Psoas muscle (tissue), 8 donors: ENCODE data around the gene SIDT2. TPM values are rescaled to one million over a fixed set of nuclear protein-coding genes. Genes with fewer than 3 reads are reported as not detected.

ENCODE experiments used
- ATAC-seq, 4 donors: fragments of 200-7000 bp; cut with Tn5 transposase; one replicate each; pipeline ENCODE4 v1.9.1; 2020; ENCODE audit warnings: moderate library complexity in 3 of 4, mild to moderate bottlenecking in 2 of 4
- DNase-seq, 2 donors: peaks; one replicate each; pipeline ENCODE4 v3.0.0-alpha.2; 2020
- H3K27ac ChIP-seq: fragments of 200-600 bp; one replicate; pipeline ENCODE4 v1.8.0; 2022
- H3K27me3 ChIP-seq, 3 donors: fragments of 200-600 bp in 1 of 3; one replicate each; pipeline versions ENCODE4 v1.6.1 to v1.8.0; 2013 to 2022; ENCODE audit warnings: low read length in 2 of 3, mild to moderate bottlenecking in 2 of 3, moderate library complexity in 1 of 3; ENCODE audit not compliant: insufficient read depth in 3 of 3
- H3K36me3 ChIP-seq, 2 donors: fragments of 200-600 bp in 1 of 2; one replicate each; pipeline versions ENCODE4 v1.6.1 to v1.8.0; 2013 to 2022; ENCODE audit warnings: low read depth in 1 of 2, mild to moderate bottlenecking in 1 of 2, moderate library complexity in 1 of 2; ENCODE audit not compliant: insufficient read depth in 1 of 2
- H3K4me1 ChIP-seq: fragments of 200-600 bp; one replicate; pipeline ENCODE4 v1.8.0; 2022
- H3K4me3 ChIP-seq: fragments of 200-600 bp; one replicate; pipeline ENCODE4 v1.8.0; 2022; ENCODE audit warnings: mild to moderate bottlenecking
- H3K9me3 ChIP-seq: fragments of 200-600 bp; one replicate; pipeline ENCODE4 v1.8.0; 2022
- WGBS, 3 donors: extraction: QIAGEN DNeasy Blood & Tissue Kit; methylation state at CpG; one replicate each; pipeline versions ENCODE4 v1.1.6 to v1.1.7; 2013; 5-methylcytosine and 5-hydroxymethylcytosine counted together
- intact Hi-C, 2 donors: fragments of 100-400 bp; cut with DNase I; formaldehyde crosslinking; loops; one replicate each; pipeline versions ENCODE4 v1.11.0 to v1.14.2; 2022
- polyA plus RNA-seq, 3 donors: library from polyadenylated mRNA; stranded (reverse); fragments of 200-250 nt; gene quantifications; one replicate each; pipeline ENCODE4 v1.2.3, GENCODE V29; 2013
- total RNA-seq, 4 donors: library from RNA; stranded (reverse); fragmentation: NEBNext Ultra II Directional in 2 of 4; extraction: Animal tissue kit (Norgen Biotek cat#: 25700) in 2 of 4; gene quantifications; one replicate each; pipeline versions ENCODE4 v1.2.1 to v1.2.4, GENCODE V29; 2021 to 2023
- TF ChIP-seq, protein P1 (sequence below): fragments of 200-600 bp; IDR thresholded peaks from one replicate; pipeline ENCODE4 v1.8.0; 2022; ENCODE audit warnings: antibody characterized with exemption
- donor health status: healthy with polysubstance abuse.
- donor health status: DM: no; HTN: no; CAD: no; lungs with moderate emphysema.
- donor health status: Bipolar disorder and iron deficiency.
- donor health status: healthy.
- donor health status: DM: yes; HTN: yes; CAD: no.
- donor health status: DM: no; HTN: no; CAD: no.
- donor health status: DM: no; HTN: no; CAD: no.
- donor health status: DM: yes; HTN: yes; CAD: no.

The SIDT2 gene
- total and polyA plus RNA-seq, 7 donors = 7.1 to 22.8 (median 12.6) TPM

GRCh38 chr11:117183724-117184349, 5.3 kb downstream of the SIDT2 start:
- peak in 1 of 2 donors; percentile 41 for DNase-seq
- no peak for ATAC-seq
- no peaks in the 10 kb centered on the region for H3K27me3 ChIP-seq
- TF ChIP-seq, protein P1, sequence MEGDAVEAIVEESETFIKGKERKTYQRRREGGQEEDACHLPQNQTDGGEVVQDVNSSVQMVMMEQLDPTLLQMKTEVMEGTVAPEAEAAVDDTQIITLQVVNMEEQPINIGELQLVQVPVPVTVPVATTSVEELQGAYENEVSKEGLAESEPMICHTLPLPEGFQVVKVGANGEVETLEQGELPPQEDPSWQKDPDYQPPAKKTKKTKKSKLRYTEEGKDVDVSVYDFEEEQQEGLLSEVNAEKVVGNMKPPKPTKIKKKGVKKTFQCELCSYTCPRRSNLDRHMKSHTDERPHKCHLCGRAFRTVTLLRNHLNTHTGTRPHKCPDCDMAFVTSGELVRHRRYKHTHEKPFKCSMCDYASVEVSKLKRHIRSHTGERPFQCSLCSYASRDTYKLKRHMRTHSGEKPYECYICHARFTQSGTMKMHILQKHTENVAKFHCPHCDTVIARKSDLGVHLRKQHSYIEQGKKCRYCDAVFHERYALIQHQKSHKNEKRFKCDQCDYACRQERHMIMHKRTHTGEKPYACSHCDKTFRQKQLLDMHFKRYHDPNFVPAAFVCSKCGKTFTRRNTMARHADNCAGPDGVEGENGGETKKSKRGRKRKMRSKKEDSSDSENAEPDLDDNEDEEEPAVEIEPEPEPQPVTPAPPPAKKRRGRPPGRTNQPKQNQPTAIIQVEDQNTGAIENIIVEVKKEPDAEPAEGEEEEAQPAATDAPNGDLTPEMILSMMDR = no peak
- WGBS, 3 donors = 84 to 91% (median 85%) methylated on average over 11 of the region's 11 CpGs
- intact Hi-C loops = loop anchor here (2.0 to 5.0 kb wide), 2 partner anchors 33 to 37 kb away; no protein-coding TSS in a partner anchor
- peaks cover 0 to 68% of the 10 kb centered on the region in 2 donors for H3K36me3 ChIP-seq
- H3K9me3 ChIP-seq = no peaks in the 10 kb centered on the region
- no peak overlapping the region for H3K4me3 ChIP-seq
- no peak overlapping the region for H3K27ac ChIP-seq
- H3K4me1 ChIP-seq = peaks cover 22% of the 10 kb centered on the region

DNA sequence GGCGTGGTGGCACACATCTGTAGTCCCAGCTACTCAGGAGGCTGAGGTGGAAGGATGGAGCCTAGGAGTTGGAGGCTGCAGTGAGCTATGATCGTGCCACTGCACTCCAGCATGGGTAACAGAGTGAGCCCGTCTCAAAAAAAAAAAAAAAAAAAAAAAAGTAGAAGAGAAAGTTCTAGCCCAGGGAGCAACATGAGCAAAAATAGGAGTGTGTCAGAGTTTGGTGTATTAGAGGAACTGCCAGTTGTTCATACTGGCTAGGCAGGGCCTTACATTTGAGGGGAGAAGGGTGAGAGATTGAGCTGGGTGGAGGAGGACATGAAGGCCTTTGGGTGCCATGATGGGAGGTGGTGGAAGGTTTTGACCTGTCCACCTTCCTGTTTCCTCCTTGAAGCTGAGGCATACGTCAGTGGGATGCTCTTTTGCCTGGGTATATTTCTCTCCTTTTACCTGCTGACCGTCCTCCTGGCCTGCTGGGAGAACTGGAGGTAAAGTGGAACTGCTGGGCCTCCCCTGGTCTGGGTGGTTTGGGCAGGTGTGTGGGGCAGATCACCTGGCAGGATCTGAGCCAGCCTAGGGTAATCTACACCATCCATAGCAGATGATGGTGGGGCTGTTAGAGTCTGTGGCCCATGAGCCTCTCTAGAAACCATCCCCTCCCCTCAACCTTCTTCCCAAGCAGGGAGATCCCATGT, 7.3 kb downstream of the SIDT2 start:
- no peak for ATAC-seq
- Histone ChIP-seq H3K36me3 (peaks cover 0 to 87% of the 10 kb centered on the region in 2 donors), H3K4me1 (peaks cover 9% of the 10 kb centered on the region), H3K27ac (no peak overlapping the region), H3K27me3 (no peaks in the 10 kb centered on the region), H3K9me3 (no peaks in the 10 kb centered on the region), H3K4me3 (no peak overlapping the region)
- 80 to 90% (median 87%) methylated on average over 5 of the region's 5 CpGs for WGBS, 3 donors
- TF ChIP-seq, protein P1 = no peak
- intact Hi-C loops = no loop called here
- peak in 1 of 2 donors; percentile 38 for DNase-seq

- peaks cover 0 to 92% of the 10 kb centered on the region in 2 donors for H3K36me3 ChIP-seq
- H3K4me1 ChIP-seq = peaks cover 3% of the 10 kb centered on the region
- ATAC-seq (no peak), DNase-seq (peak in 1 of 2 donors; percentile 26)
- TF ChIP-seq, protein P1 = no peak
- no peaks in the 10 kb centered on the region for H3K9me3 ChIP-seq
- H3K27me3 ChIP-seq = no peaks in the 10 kb centered on the region
- WGBS, 3 donors = 91 to 98% (median 95%) methylated on average over 4 of the region's 4 CpGs
- no peak overlapping the region for H3K4me3 ChIP-seq
- H3K27ac ChIP-seq = no peak overlapping the region
- intact Hi-C loops = no loop called here
Observed at GRCh38 chr11:117186431-117186761, 7.9 kb downstream of the SIDT2 start.

DNA sequence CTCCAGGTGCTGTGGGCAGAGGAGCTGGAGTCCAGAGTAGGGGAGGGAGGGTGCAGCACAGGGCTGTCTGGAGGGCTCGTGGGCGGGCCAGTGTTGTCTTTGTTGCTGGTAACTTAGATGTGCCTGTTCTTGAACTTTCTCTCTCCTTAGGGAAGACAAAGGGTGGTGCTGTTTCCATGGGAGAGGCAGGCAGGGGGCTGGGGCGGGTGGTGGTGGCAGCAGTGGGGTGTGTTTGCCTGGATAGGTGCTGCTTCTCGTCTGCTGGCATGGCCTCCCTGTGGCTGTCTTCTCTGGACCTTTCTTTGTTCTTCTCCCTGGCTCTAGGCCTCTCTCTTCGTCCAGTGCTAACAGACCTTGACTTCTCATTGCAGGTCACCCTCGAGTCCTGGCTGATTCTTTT, 8.5 kb downstream of the SIDT2 start:
- peaks cover 0 to 95% of the 10 kb centered on the region in 2 donors for H3K36me3 ChIP-seq
- H3K27me3 ChIP-seq = no peaks in the 10 kb centered on the region
- TF ChIP-seq, protein P1 = no peak
- intact Hi-C loops = no loop called here
- H3K4me1 ChIP-seq = no peaks in the 10 kb centered on the region
- no peak overlapping the region for H3K4me3 ChIP-seq
- 68 to 73% (median 71%) methylated on average over 5 to 6 of the region's 6 CpGs for WGBS, 3 donors
- DNase-seq (peak in 1 of 2 donors; percentile 37), ATAC-seq (no peak)
- no peak overlapping the region for H3K27ac ChIP-seq
- H3K9me3 ChIP-seq = no peaks in the 10 kb centered on the region
